HG03342 (cell line): Measurements from ENCODE around the gene CREB3.

Source experiments
- ATAC-seq: cut with Tn5 transposase; IDR thresholded peaks from one replicate; pipeline ENCODE4 v1.9.1; 2021; ENCODE audit warnings: mild to moderate bottlenecking, moderate library complexity; ENCODE audit not compliant: unreplicated experiment

Gene CREB3

GRCh38 chr9:35700942-35701341, 31.5 kb upstream of the CREB3 start:
- ATAC-seq = no peak

GRCh38 chr9:35702696-35703095, 29.8 kb upstream of the CREB3 start:
- ATAC-seq = no peak

- ATAC-seq = no peak
These were observed 28.4 kb upstream of the CREB3 start for GRCh38 chr9:35703906-35704672.

GRCh38 chr9:35705372-35705771, 27.1 kb upstream of the CREB3 start:
- ATAC-seq = no peak

GRCh38 chr9:35705836-35706430, 26.5 kb upstream of the CREB3 start:
- no peak for ATAC-seq

GRCh38 chr9:35706951-35707350, 25.5 kb upstream of the CREB3 start:
- no peak for ATAC-seq

GRCh38 chr9:35708146-35708545, 24.3 kb upstream of the CREB3 start:
- no peak for ATAC-seq

- no peak for ATAC-seq
These were observed 21.5 kb upstream of the CREB3 start for GRCh38 chr9:35710818-35711500.

- ATAC-seq = no peak
These were observed 20.7 kb upstream of the CREB3 start for GRCh38 chr9:35711501-35712428.

GRCh38 chr9:35712762-35713400, 19.6 kb upstream of the CREB3 start:
- ATAC-seq = no peak

- no peak for ATAC-seq
These were observed 18.9 kb upstream of the CREB3 start for GRCh38 chr9:35713578-35713977.

- ATAC-seq = no peak
These were observed 18.3 kb upstream of the CREB3 start for GRCh38 chr9:35714123-35714522.

GRCh38 chr9:35714579-35715252, 17.8 kb upstream of the CREB3 start:
- no peak for ATAC-seq

- ATAC-seq = no peak
These were observed 16.2 kb upstream of the CREB3 start for GRCh38 chr9:35716230-35716629.

GRCh38 chr9:35717132-35717870, 15.2 kb upstream of the CREB3 start:
- ATAC-seq = no peak

GRCh38 chr9:35718721-35719511, 13.6 kb upstream of the CREB3 start:
- no peak for ATAC-seq

GRCh38 chr9:35719546-35719945, 12.9 kb upstream of the CREB3 start:
- no peak for ATAC-seq

GRCh38 chr9:35723426-35723825, 9.0 kb upstream of the CREB3 start:
- ATAC-seq = no peak

GRCh38 chr9:35723908-35724307, 8.6 kb upstream of the CREB3 start:
- no peak for ATAC-seq
